Right ventricle myocardium inferior (tissue), 1 donor: ENCODE measurements around the gene YOD1. TPM values are rescaled to one million over a fixed set of nuclear protein-coding genes. Genes with fewer than 3 reads are reported as not detected.
A peak's percentile ranks its signal among the peaks of the same experiment; 100 is the strongest.
"Not testable (repeated sequence)": the region's sequence is repeated elsewhere in the genome, so short reads cannot be mapped to it uniquely, and the experiment has no call there.

ENCODE experiments used
- ATAC-seq: fragments of 200-7000 bp; cut with Tn5 transposase; one replicate; pipeline ENCODE4 v1.9.1; 2020; ENCODE audit warnings: mild to moderate bottlenecking, moderate library complexity
- DNase-seq: peaks from one replicate; pipeline ENCODE4 v3.0.0; 2021; ENCODE audit errors: missing footprints
- intact Hi-C: fragments of 100-400 bp; cut with DNase I; formaldehyde crosslinking; loops from one replicate; pipeline ENCODE4 v1.11.0; 2022
- total RNA-seq: library from RNA; stranded (reverse); fragmentation: NEBNext Ultra II Directional; extraction: Animal tissue kit (Norgen Biotek cat#: 25700); gene quantifications from one replicate; pipeline ENCODE4 v1.2.1, GENCODE V29; 2021
- donor health status: DM: no; HTN: yes; CAD: no; lungs with severe emphysema.

The YOD1 gene
- total RNA-seq, 1 donor from 2014 or later = 5.2 TPM

DNA sequence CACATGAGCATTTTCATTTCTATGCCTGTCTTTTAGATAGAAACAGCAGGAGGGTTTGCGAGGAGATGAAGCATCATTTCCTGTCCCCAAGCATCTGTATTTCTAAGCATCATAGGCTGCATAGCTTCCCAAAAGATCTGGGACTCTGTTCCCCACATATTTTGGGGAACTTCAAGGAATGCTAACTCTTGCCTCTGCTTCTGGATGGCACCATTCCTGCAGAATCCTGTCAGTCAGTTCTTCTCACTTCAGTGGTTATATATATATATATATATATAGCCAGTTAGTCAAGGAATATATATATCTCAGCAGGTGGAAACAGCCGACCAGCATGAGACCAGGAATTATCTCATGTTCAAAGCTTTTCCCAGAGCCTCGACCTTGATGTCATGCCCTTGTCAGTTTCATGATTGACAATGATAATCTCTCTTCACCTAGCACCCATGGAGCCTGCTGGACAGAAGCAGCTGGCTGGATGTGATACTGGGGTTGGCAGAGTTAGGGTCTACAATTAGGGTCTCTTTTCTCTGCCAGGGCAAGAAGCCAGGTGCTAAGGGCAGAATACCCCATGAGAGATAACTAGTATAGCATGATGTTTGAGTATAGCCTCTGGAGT, 4.5 kb upstream of the YOD1 start:
- intact Hi-C loops = loop anchor here (10.0 kb wide), 1 partner anchor 259 kb away; no protein-coding TSS in a partner anchor
- ATAC-seq = no peak
- DNase-seq = no peak

GRCh38 chr1:207054491-207054890, 3.5 kb upstream of the YOD1 start:
- intact Hi-C loops = loop anchor here (10.0 kb wide), 1 partner anchor 260 kb away; no protein-coding TSS in a partner anchor
- no peak for ATAC-seq

DNA sequence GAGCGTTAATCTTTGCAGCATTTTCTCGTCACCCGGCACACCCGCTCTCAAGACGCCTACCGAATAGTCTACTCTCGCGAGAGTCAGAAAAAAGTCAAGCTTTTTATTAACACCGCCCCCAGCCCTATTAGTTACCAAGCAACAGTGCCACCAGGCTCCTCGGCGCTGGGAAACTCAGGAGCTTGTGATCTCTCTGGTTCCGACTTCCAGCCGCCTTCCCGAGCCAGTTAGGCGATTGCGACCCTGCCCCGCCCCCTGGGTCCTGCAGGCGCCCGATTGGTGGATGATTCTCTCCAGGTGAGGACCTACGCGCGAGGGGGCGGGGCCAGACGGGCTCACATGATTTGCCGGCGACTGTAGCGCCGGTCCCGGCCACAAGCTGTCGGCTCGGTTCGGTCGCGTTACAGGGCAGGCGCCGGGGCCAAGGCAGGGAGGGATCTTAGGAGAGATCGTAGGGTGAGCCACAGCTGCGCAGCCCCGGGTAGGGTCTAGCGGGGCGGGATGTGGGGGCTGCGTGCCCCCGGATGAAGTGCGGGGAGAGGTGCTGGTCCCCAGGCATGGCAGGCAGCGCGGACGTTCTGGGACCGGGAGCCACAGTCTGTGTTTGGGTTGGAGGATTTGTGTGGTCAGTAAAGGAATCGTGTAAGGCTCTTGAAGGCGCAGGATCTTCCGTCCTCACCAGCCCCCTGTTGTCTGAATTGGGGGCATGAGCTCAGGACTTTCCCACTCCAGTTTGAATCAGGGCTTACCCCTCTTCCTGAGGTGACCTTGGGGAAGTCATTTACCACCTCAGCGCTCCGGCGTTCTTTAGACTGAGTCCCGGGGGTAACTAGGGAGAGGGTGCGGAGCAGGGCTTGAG, 2.1 kb upstream of the YOD1 start, which contains the start of gene PFKFB2:
PFKFB2 (plus strand) TSS at position 365 of the 859 bp plus-strand sequence. CDS start 1,443 bp downstream, outside the sequence.
- ATAC-seq (peak; percentile 92), DNase-seq (peak; percentile 98)
- intact Hi-C loops = loop anchor here (10.0 kb wide), 1 partner anchor 262 kb away; no protein-coding TSS in a partner anchor

More at GRCh38 chr1:207054491-207054890, 3.5 kb upstream of the YOD1 start:
- DNase-seq = no peak

DNA sequence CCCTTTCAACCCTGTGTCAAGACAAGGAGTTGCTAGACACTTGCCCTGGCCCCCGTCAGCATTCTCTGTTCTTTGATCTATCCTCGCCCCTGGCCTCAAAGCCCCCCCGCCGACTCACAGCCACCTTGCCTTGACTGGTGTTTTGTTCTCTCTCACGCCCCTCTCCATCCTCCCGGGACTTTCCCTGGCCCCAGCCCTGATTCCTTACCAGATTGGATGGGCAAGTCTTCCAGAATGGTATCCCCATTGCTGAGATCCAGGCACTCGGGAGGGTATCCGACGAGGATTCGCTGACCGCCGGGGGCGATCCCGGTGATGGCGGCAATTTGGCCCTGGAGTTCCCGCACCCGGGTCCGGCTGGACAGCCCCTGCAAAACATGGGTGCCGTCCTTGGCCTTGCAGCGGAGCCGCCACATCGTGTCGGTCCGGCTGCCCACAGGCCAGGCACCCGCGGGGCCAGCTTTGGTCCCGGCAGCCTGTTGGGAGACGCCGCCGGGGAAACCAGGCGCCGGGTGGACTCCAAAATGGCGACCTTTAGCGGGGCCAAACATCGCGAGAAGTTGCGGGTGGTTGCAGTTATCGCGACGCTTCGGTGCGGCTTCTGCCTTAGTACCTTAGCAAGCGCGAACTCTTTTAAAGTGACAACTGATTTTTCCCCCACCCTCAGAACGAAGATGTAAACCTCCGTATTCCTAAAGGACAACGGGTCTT, 373 bp downstream of the YOD1 start:
- DNase-seq (peak; percentile 94), ATAC-seq (peak; percentile 63)
- intact Hi-C loops = loop anchor here (1.0 to 10.0 kb wide), 2 partner anchors 27 to 264 kb away; no protein-coding TSS in a partner anchor

GRCh38 chr1:207049974-207050391, 1.0 kb downstream of the YOD1 start:
- intact Hi-C loops = loop anchor here (1.0 to 10.0 kb wide), 2 partner anchors 27 to 265 kb away; no protein-coding TSS in a partner anchor

GRCh38 chr1:207049514-207049913, 1.5 kb downstream of the YOD1 start:
- intact Hi-C loops = no loop called here
- no peak for DNase-seq
- no peak for ATAC-seq

More at GRCh38 chr1:207049974-207050391, 1.0 kb downstream of the YOD1 start:
- peak; percentile 45 for ATAC-seq
- DNase-seq = no peak

- DNase-seq = no peak
- no peak for ATAC-seq
- intact Hi-C loops = no loop called here
Measured at GRCh38 chr1:207049054-207049453, 2.0 kb downstream of the YOD1 start.

- intact Hi-C loops = no loop called here
- DNase-seq (no peak), ATAC-seq (no peak)
Measured at GRCh38 chr1:207048041-207048440, 3.0 kb downstream of the YOD1 start.

- intact Hi-C loops = no loop called here
- ATAC-seq (no peak), DNase-seq (no peak)
Measured at GRCh38 chr1:207047505-207047904, 3.5 kb downstream of the YOD1 start.

GRCh38 chr1:207045453-207045852, 5.6 kb downstream of the YOD1 start:
- DNase-seq (no peak), ATAC-seq (no peak)
- intact Hi-C loops = no loop called here

DNA sequence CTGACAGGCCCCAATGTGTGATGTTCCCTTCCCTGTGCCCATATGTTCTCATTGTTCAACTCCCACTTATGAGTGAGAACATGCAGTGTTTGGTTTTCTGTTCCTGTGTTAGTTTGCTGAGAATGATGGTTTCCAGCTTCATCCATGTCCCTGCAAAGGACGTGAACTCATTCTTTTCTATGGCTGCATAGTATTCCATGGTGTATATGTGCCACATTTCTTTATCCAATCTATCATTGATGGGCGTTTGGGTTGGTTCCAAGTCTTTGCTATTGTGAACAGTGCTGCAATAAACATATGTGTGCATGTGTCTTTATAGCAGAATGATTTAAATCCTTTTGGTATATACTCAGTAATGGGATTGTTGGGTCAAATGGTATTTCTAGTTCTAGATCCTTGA, 9.6 kb downstream of the YOD1 start:
- ATAC-seq, DNase-seq, intact Hi-C loops: not testable (repeated sequence)

GRCh38 chr1:207040181-207040533, 10.9 kb downstream of the YOD1 start:
- no peak for ATAC-seq
- intact Hi-C loops = no loop called here
- DNase-seq = no peak

- ATAC-seq (peak; percentile 93), DNase-seq (no peak)
- intact Hi-C loops = no loop called here
Measured at GRCh38 chr1:207039380-207040180, 11.4 kb downstream of the YOD1 start.

- ATAC-seq = no peak
- DNase-seq = no peak
- intact Hi-C loops = no loop called here
Measured at GRCh38 chr1:207036865-207037264, 14.1 kb downstream of the YOD1 start.

DNA sequence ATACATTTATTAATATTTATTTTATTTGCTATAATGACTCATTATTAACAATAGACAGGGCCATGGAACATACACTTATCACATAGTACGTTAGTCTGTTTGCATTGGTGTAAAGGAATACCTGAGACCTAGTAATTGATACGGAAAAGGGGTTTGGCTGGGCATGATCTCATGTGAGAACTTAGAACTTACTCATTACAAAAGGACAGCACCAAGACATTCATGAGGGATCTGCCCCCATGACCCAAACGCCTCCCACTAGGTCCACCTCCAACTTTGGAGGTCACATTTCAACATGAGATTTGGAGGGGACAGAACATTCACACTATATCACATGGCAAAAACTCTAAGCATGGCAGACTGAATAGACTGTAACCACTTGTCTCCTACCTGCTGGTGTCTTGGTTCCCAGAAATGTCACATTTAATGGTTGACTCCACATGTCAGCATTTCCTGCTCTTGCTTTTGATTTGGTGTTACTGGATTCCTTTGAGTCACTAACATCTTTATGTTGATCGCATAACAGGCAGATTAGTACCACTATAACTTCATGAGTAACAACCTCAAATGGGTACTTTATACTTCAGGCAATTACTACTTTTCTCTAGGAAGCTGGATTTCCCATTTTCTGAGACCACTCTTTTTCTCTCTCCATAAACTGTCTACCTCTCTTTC, 15.0 kb downstream of the YOD1 start:
- intact Hi-C loops = no loop called here
- no peak for DNase-seq

GRCh38 chr1:207034998-207035397, 16.0 kb downstream of the YOD1 start:
- DNase-seq (no peak), ATAC-seq (no peak)
- intact Hi-C loops = no loop called here

More for the DNA sequence above, 15.0 kb downstream of the YOD1 start:
- ATAC-seq = no peak

GRCh38 chr1:207034208-207034607, 16.8 kb downstream of the YOD1 start:
- ATAC-seq (no peak), DNase-seq (no peak)
- intact Hi-C loops = no loop called here

DNA sequence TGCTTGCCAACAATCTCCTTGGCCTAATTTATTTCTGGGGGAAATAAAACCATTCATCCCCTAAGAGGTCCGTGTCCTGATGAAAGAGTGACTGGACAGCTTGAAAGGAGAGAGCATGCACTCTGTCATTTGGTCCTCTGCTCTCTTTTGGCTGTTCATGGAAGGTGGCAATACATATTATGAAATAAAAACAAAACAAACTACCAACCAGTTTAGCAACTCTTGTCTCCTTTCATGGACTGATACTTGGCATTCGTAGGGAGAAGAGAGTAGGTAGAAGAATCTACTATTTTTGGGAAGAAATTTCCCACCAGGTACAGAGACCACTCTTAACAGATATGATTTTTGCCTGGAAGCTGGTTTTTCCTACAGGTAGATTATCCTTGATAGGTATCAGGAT, 17.7 kb downstream of the YOD1 start:
- intact Hi-C loops = no loop called here
- ATAC-seq (no peak), DNase-seq (no peak)
